Activated CD4-positive, alpha-beta T cell treated with anti-CD3 and anti-CD28 coated beads, Interleukin-2, amount 50 U/mL, for 1 hour (primary cell): ENCODE results near the gene GSTA3.
"Not testable (repeated sequence)": the region's sequence is repeated elsewhere in the genome, so short reads cannot be mapped to it uniquely, and the experiment has no call there.

Experiments
- DNase-seq: peaks from one replicate; pipeline ENCODE4 v3.0.0-alpha.2; 2020

The GSTA3 gene

DNA sequence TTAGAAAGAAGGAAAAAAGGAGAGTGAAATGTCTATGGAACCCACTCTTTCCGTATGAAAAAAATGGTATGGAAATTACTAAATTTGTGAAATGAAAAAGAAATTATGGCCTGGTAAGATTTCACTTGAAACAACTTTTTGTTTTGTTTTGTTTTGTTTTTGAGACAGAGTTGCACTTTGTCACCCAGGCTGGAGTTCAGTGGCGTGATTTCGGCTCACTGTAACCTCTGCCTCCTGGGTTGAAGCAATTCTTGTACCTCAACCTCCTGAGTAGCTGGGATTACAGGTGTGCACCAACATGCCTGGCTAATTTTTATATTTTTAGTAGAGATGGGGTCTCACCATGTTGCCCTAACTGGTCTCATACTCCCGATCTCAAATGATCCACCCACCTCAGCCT lies 51.1 kb downstream of the GSTA3 start:
- no peak for DNase-seq

DNA sequence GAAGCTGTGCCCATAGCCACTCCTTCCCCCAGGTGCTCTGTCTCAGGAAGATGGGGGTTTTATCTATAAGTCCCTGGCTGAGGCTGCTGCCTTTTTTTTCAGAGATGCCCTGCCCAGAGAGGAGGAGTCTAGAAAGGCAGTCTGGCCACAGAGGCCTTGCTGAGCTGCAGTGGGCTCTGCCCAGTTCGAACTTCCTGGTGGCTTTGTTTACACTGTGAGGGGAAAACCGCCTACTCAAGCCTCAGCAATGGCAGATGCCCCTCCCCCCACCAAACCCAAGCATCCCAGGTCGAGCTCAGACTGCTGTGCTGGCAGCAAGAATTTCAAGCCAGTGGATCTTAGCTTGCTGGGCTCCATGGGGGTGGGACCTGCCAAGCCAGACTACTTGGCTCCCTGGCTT lies 53.4 kb downstream of the GSTA3 start:
- DNase-seq, result not testable (repeated sequence)

- no peak for DNase-seq
These were observed 60.4 kb downstream of the GSTA3 start for GRCh38 chr6:52849137-52849536.
